SK-N-SH treated with all-trans-retinoic acid at 6 μM for 48 hours (cell line): ENCODE results near the gene ZNF8.

Experiments
- ATAC-seq: fragments of 200-7000 bp; cut with Tn5 transposase; 3 replicates; pipeline ENCODE4 v1.9.1; 2020; ENCODE audit warnings: mild to moderate bottlenecking, moderate library complexity
- ARNTL ChIP-seq: fragments of 450-650 bp; formaldehyde crosslinking; IDR thresholded peaks from 2 replicates; pipeline ENCODE4 v1.5.0; 2020; ENCODE audit warnings: low read depth, mild to moderate bottlenecking, moderate library complexity, borderline replicate concordance
- BACH2 ChIP-seq: fragments of 250-450 bp; sonication (Bioruptor Pico); IDR thresholded peaks from 2 replicates; pipeline ENCODE4 v1.9.0; 2021; ENCODE audit warnings: mild to moderate bottlenecking, borderline replicate concordance
- CSDC2 ChIP-seq: fragments of 250-450 bp; sonication (Bioruptor Pico); IDR thresholded peaks from 2 replicates; pipeline ENCODE4 v1.5.0; 2020; ENCODE audit warnings: mild to moderate bottlenecking, moderate library complexity
- ESRRG ChIP-seq: fragments of 250-450 bp; sonication (Bioruptor Pico); IDR thresholded peaks from 2 replicates; pipeline ENCODE4 v1.6.1; 2021; ENCODE audit warnings: mild to moderate bottlenecking
- GLIS3 ChIP-seq: fragments of 250-450 bp; sonication (Bioruptor Pico); IDR thresholded peaks from 2 replicates; pipeline ENCODE4 v1.5.0; 2020; ENCODE audit warnings: mild to moderate bottlenecking, moderate library complexity
- ISL1 ChIP-seq: fragments of 250-450 bp; sonication (Bioruptor Pico); IDR thresholded peaks from 2 replicates; pipeline ENCODE4 v2.1.2; 2022; ENCODE audit warnings: mild to moderate bottlenecking, moderate library complexity
- OSR1 ChIP-seq: fragments of 250-450 bp; sonication (Bioruptor Pico); IDR thresholded peaks from 2 replicates; pipeline ENCODE4 v1.8.0; 2022; ENCODE audit warnings: moderate library complexity, mild to moderate bottlenecking, inconsistent platforms
- PPARA ChIP-seq: fragments of 250-450 bp; sonication (Bioruptor Pico); IDR thresholded peaks from 2 replicates; pipeline ENCODE4 v1.5.0; 2020; ENCODE audit warnings: mild to moderate bottlenecking, borderline replicate concordance
- RARB ChIP-seq: fragments of 250-450 bp; sonication (Bioruptor Pico); IDR thresholded peaks from 2 replicates; pipeline ENCODE4 v1.8.0; 2021; ENCODE audit warnings: mild to moderate bottlenecking, moderate library complexity
- TCF4 ChIP-seq: fragments of 250-450 bp; sonication (Bioruptor Pico); IDR thresholded peaks from 2 replicates; pipeline ENCODE4 v1.8.0; 2021; ENCODE audit warnings: mild to moderate bottlenecking, moderate library complexity, borderline replicate concordance
- TOX ChIP-seq: fragments of 250-450 bp; sonication (Bioruptor Pico); IDR thresholded peaks from 2 replicates; pipeline ENCODE4 v1.8.0; 2021; ENCODE audit warnings: mild to moderate bottlenecking, moderate library complexity, borderline replicate concordance
- ZC3H10 ChIP-seq: fragments of 250-450 bp; sonication (Bioruptor Pico); IDR thresholded peaks from 2 replicates; pipeline ENCODE4 v1.5.1; 2021; ENCODE audit warnings: mild to moderate bottlenecking, moderate library complexity
- ZFP3 ChIP-seq: fragments of 250-450 bp; sonication (Bioruptor Pico); IDR thresholded peaks from 2 replicates; pipeline ENCODE4 v1.5.0; 2020; ENCODE audit warnings: mild to moderate bottlenecking, moderate library complexity
- ZFP30 ChIP-seq: fragments of 450-650 bp; formaldehyde crosslinking; IDR thresholded peaks from 2 replicates; pipeline ENCODE4 v1.5.0; 2022; ENCODE audit warnings: mild to moderate bottlenecking, moderate library complexity
- ZNF565 ChIP-seq: fragments of 450-650 bp; formaldehyde crosslinking; conservative IDR thresholded peaks from 2 replicates; pipeline ENCODE4 v1.5.0; 2020; ENCODE audit warnings: low read depth, mild to moderate bottlenecking, moderate library complexity
- ZNF70 ChIP-seq: fragments of 450-650 bp; formaldehyde crosslinking; IDR thresholded peaks from 2 replicates; pipeline ENCODE4 v1.5.0; 2020; ENCODE audit warnings: mild to moderate bottlenecking, moderate library complexity
- ZNF8 ChIP-seq: fragments of 450-650 bp; formaldehyde crosslinking; IDR thresholded peaks from 2 replicates; pipeline ENCODE4 v1.5.0; 2020; ENCODE audit warnings: mild to moderate bottlenecking, moderate library complexity
- TF ChIP-seq, protein P1 (sequence below): fragments of 250-450 bp; sonication (Bioruptor Pico); IDR thresholded peaks from 2 replicates; pipeline ENCODE4 v1.5.1; 2020; ENCODE audit warnings: low read depth, mild to moderate bottlenecking, moderate library complexity
- TF ChIP-seq, protein P2 (sequence below): fragments of 250-450 bp; sonication (Bioruptor Pico); IDR thresholded peaks from 2 replicates; pipeline ENCODE4 v1.5.0; 2020; ENCODE audit warnings: mild to moderate bottlenecking, moderate library complexity
- TF ChIP-seq, protein P3 (sequence below): fragments of 250-450 bp; sonication (Bioruptor Pico); IDR thresholded peaks from 2 replicates; pipeline ENCODE4 v1.8.0; 2021; ENCODE audit warnings: low read depth, mild to moderate bottlenecking, moderate library complexity, borderline replicate concordance

Gene ZNF8

DNA sequence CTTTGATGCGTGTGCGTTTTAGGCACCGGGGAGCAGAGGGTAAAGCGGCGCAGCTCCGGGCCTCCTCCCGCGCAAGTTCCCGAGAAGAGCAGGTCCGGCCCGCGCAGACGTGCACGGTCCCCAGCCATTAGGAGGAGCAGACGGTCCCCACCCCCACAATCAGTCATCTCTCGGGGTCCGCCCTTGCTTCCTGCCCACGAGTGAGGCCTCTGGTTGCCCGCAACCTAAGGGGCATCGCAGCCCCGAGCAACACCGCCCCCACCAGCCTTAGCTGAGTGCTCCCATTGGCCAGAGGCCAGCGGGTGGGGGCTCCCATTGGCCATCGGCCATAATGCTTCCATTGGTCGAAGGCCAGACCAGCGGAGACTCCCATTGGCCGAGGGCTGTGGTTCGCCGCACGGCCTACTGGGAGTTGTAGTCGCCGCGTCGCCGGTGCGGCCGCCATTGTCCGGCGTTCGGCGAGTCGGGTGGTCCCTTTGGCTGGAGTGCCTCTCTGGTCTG, at the start of gene ZNF8:
Gene ZNF8, plus strand, starts transcription at position 415 of the 501 bp plus-strand sequence. CDS start 127 bp downstream, outside the sequence.
- TF ChIP-seq, protein P1, sequence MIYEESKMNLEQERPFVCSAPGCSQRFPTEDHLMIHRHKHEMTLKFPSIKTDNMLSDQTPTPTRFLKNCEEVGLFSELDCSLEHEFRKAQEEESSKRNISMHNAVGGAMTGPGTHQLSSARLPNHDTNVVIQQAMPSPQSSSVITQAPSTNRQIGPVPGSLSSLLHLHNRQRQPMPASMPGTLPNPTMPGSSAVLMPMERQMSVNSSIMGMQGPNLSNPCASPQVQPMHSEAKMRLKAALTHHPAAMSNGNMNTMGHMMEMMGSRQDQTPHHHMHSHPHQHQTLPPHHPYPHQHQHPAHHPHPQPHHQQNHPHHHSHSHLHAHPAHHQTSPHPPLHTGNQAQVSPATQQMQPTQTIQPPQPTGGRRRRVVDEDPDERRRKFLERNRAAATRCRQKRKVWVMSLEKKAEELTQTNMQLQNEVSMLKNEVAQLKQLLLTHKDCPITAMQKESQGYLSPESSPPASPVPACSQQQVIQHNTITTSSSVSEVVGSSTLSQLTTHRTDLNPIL (CRISPR knock-in tag): no peak
- TF ChIP-seq, protein P2, sequence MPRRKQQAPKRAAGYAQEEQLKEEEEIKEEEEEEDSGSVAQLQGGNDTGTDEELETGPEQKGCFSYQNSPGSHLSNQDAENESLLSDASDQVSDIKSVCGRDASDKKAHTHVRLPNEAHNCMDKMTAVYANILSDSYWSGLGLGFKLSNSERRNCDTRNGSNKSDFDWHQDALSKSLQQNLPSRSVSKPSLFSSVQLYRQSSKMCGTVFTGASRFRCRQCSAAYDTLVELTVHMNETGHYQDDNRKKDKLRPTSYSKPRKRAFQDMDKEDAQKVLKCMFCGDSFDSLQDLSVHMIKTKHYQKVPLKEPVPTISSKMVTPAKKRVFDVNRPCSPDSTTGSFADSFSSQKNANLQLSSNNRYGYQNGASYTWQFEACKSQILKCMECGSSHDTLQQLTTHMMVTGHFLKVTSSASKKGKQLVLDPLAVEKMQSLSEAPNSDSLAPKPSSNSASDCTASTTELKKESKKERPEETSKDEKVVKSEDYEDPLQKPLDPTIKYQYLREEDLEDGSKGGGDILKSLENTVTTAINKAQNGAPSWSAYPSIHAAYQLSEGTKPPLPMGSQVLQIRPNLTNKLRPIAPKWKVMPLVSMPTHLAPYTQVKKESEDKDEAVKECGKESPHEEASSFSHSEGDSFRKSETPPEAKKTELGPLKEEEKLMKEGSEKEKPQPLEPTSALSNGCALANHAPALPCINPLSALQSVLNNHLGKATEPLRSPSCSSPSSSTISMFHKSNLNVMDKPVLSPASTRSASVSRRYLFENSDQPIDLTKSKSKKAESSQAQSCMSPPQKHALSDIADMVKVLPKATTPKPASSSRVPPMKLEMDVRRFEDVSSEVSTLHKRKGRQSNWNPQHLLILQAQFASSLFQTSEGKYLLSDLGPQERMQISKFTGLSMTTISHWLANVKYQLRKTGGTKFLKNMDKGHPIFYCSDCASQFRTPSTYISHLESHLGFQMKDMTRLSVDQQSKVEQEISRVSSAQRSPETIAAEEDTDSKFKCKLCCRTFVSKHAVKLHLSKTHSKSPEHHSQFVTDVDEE (CRISPR knock-in tag): peak; percentile 20; the same call in 1 of the 2 replicates
- TF ChIP-seq ZNF70 (CRISPR knock-in tag): no peak
- TF ChIP-seq, all 23 proteins: peak for 1
- ATAC-seq: peak; percentile 98

DNA sequence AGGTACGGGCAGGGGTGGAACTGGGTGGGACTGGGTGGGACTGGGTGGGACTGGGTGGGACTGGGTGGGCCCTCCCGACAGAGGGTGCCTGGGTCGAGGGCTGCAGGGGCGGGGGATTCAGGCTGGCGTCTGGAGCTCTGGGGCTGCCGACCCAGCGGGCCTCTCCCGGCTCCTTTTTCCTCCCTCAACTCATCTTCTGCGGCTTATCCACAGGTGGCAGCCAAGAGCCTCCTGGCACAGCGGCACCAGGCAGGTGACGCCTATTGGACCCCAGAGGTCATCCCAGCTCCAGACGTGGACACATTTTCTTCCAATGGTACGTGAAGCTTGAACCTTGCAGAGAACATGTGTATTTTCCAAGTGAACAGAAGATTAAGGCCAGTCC, 49.5 kb upstream of the ZNF8 start:
- TF ChIP-seq OSR1: no peak
- no peak for TF ChIP-seq ZNF70 (CRISPR knock-in tag)
- no peak for TF ChIP-seq TCF4 (CRISPR knock-in tag)
- TF ChIP-seq ZFP30: no peak
- TF ChIP-seq, protein P3, sequence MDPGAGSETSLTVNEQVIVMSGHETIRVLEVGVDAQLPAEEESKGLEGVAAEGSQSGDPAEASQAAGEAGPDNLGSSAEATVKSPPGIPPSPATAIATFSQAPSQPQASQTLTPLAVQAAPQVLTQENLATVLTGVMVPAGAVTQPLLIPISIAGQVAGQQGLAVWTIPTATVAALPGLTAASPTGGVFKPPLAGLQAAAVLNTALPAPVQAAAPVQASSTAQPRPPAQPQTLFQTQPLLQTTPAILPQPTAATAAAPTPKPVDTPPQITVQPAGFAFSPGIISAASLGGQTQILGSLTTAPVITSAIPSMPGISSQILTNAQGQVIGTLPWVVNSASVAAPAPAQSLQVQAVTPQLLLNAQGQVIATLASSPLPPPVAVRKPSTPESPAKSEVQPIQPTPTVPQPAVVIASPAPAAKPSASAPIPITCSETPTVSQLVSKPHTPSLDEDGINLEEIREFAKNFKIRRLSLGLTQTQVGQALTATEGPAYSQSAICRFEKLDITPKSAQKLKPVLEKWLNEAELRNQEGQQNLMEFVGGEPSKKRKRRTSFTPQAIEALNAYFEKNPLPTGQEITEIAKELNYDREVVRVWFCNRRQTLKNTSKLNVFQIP (CRISPR knock-in tag): no peak
- no peak for TF ChIP-seq CSDC2 (CRISPR knock-in tag)
- TF ChIP-seq, protein P2 (CRISPR knock-in tag): no peak
- TF ChIP-seq ISL1 (CRISPR knock-in tag): no peak
- TF ChIP-seq TOX (CRISPR knock-in tag): no peak
- TF ChIP-seq ZC3H10 (CRISPR knock-in tag): no peak
- TF ChIP-seq BACH2 (CRISPR knock-in tag): no peak
- no peak for TF ChIP-seq PPARA (CRISPR knock-in tag)
- TF ChIP-seq ESRRG (CRISPR knock-in tag): no peak
- TF ChIP-seq ZNF8: no peak
- TF ChIP-seq ARNTL (CRISPR knock-in tag): no peak
- no peak for ATAC-seq

DNA sequence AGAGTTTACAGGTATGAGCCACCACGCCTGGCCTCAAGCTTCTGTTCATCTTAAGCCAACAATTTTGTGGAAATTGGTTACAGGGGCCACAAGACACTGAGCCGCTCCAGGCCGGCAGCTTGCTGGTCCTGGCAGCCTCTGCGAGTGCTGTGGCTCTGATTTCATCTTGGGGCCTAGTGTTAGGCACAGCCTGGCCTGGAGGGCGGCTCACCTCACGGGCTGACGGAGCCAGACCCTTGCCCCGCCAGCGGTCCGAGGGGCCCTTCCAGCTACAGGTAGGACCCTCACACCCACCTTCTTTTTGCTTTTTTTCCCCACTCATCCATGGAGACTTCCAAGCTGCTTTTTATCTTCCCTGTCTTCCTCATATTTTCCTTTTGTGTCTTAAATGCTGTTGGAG, 41.4 kb upstream of the ZNF8 start:
- TF ChIP-seq TCF4 (CRISPR knock-in tag) (no peak), ISL1 (CRISPR knock-in tag) (no peak), GLIS3 (CRISPR knock-in tag) (no peak)
- ATAC-seq: no peak

DNA sequence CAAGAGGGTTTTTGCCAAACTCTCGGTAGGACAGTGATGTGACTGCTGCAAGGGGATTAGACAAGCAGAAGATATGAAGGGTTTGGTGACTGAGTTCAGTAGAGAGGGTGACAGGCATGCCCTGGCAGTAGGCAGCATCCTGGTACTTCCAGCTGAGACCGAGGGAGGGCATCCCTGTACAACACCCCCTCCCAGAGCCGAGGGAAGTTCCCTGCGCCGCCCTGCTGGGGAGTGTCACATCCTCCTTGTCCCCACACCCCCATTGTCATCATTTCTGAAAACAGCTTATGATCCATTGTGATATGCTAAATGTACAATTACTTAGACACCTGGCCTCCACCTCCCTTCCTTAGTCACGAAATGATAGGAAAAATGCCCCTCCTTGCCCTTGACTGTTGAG, 35.4 kb upstream of the ZNF8 start:
- ATAC-seq: no peak
- TF ChIP-seq ZNF565 (no peak), TOX (CRISPR knock-in tag) (no peak), ZNF70 (CRISPR knock-in tag) (no peak), ISL1 (CRISPR knock-in tag) (no peak), PPARA (CRISPR knock-in tag) (no peak), ZFP3 (CRISPR knock-in tag) (no peak), CSDC2 (CRISPR knock-in tag) (no peak), OSR1 (no peak), RARB (CRISPR knock-in tag) (no peak)
- TF ChIP-seq, protein P2 (CRISPR knock-in tag): no peak
- TF ChIP-seq, protein P3 (CRISPR knock-in tag): no peak
